ENCODE data around the gene STIM2. TPM values are rescaled to one million over a fixed set of nuclear protein-coding genes. Genes with fewer than 3 reads are reported as not detected.

The STIM2 gene
- total and polyA plus RNA-seq, 2 donors (not counting 1 experiment from before 2014, with no cell fraction given) = 48.6 to 96.0 TPM

- peaks cover 26 to 42% of the 10 kb centered on the region in 2 donors for H3K4me1 ChIP-seq (ENCODE audit: control insufficient read depth in 2 of 2, insufficient read depth in 2 of 2, low read length in 2 of 2)
- peaks cover 97% of the 10 kb centered on the region for H3K79me2 ChIP-seq (ENCODE audit: control insufficient read depth, insufficient read depth, low read length)
- ChIA-PET CTCF (interaction anchor here (1.3 kb wide), 1 partner anchor 101 kb away, joined by 4 read pairs; no protein-coding TSS in a partner anchor), POLR2A (no interaction called here)
- TF ChIP-seq, protein P1, sequence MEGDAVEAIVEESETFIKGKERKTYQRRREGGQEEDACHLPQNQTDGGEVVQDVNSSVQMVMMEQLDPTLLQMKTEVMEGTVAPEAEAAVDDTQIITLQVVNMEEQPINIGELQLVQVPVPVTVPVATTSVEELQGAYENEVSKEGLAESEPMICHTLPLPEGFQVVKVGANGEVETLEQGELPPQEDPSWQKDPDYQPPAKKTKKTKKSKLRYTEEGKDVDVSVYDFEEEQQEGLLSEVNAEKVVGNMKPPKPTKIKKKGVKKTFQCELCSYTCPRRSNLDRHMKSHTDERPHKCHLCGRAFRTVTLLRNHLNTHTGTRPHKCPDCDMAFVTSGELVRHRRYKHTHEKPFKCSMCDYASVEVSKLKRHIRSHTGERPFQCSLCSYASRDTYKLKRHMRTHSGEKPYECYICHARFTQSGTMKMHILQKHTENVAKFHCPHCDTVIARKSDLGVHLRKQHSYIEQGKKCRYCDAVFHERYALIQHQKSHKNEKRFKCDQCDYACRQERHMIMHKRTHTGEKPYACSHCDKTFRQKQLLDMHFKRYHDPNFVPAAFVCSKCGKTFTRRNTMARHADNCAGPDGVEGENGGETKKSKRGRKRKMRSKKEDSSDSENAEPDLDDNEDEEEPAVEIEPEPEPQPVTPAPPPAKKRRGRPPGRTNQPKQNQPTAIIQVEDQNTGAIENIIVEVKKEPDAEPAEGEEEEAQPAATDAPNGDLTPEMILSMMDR (IDR thresholded peaks at IDR 0.05) = no peak
- TF ChIP-seq EZH2 (IDR thresholded peaks at IDR 0.05; ENCODE audit: borderline replicate concordance, insufficient read depth, low read depth, low read length, poor library complexity, severe bottlenecking) = no peak
- WGBS (ENCODE audit: insufficient coverage) = no CpG with 5 or more reads among the region's 2 CpGs
- no peak overlapping the region for H3K4me2 ChIP-seq (replicated peaks; ENCODE audit: low read depth, low read length, poor library complexity, severe bottlenecking)
- no peak overlapping the region for H2AFZ ChIP-seq (ENCODE audit: insufficient read depth, low read depth, low read length, poor library complexity, severe bottlenecking)
- H3K4me3 ChIP-seq (ENCODE audit: control extremely low read depth in 1 of 5, extremely low read depth in 1 of 5, insufficient read depth in 1 of 5, low read depth in 2 of 5, low read length in 4 of 5) = no peak overlapping the region
- DNase-seq = no peak
- peaks cover 40% of the 10 kb centered on the region for H4K20me1 ChIP-seq (ENCODE audit: control insufficient read depth, insufficient read depth, low read length, poor library complexity, severe bottlenecking)
- no peak for ATAC-seq (ENCODE audit: low read depth)
- no peak overlapping the region for H3K27ac ChIP-seq (ENCODE audit: low read length in 2 of 2)
- H3K4me1 Mint-ChIP-seq = peaks cover 71% of the 10 kb centered on the region
- H3K27me3 Mint-ChIP-seq = no peaks in the 10 kb centered on the region
- peaks cover 0 to 2% of the 10 kb centered on the region in 2 experiments for H3K36me3 ChIP-seq (replicated peaks in 1 of 2; ENCODE audit: control extremely low read depth in 1 of 2, control insufficient read depth in 1 of 2, extremely low read depth in 1 of 2, insufficient read depth in 2 of 2, low read length in 1 of 2)
- H3K9ac ChIP-seq (ENCODE audit: low read length) = no peak overlapping the region
- no peaks in the 10 kb centered on the region for H3K9me3 Mint-ChIP-seq (ENCODE audit: insufficient read depth)
- no peak overlapping the region for H3K4me3 Mint-ChIP-seq
- intact Hi-C loops (cut with micrococcal nuclease) = no loop called here
- no peaks in the 10 kb centered on the region for H3K27me3 ChIP-seq (replicated peaks in 1 of 4; ENCODE audit: control extremely low read depth in 1 of 4, control insufficient read depth in 3 of 4, insufficient read depth in 4 of 4, low read length in 3 of 4)
- no peak overlapping the region for H3K27ac Mint-ChIP-seq
- H3K9me3 ChIP-seq (ENCODE audit: control extremely low read depth in 1 of 3, control insufficient read depth in 2 of 3, insufficient read depth in 1 of 3, low read length in 2 of 3) = no peaks in the 10 kb centered on the region
Observed at GRCh38 chr4:26900765-26901164, 40.1 kb downstream of the STIM2 start.

DNA sequence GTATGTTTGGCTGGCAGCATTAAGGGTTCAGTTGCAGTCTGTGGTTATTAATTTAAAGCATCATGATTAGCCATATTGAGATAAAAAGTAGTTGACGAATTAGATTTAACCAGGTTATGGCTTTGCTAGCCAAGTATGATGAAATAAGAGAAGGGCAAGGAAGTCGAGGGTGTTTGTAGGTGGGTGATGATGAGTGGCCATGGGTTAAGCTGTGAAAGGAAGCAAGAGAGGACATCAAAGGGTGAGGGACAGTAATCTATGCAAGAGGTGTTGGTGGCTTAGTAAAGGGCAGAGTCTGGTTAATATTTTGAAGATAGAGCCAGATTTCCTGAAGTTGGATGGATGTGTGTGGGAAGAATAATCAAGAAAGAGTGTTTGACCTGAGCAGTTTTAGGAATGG lies 44.5 kb downstream of the STIM2 start:
- H3K27ac ChIP-seq (ENCODE audit: low read length in 2 of 2) = no peak overlapping the region
- DNase-seq (no peak), ATAC-seq (ENCODE audit: low read depth) (no peak)
- no peak overlapping the region for H3K9ac ChIP-seq (ENCODE audit: low read length)
- POLR2A ChIA-PET = interaction anchor here (0.7 kb wide), 1 partner anchor 8 kb away, joined by 4 read pairs; no protein-coding TSS in a partner anchor
- H4K20me1 ChIP-seq (ENCODE audit: control insufficient read depth, insufficient read depth, low read length, poor library complexity, severe bottlenecking) = peaks cover 42% of the 10 kb centered on the region
- Mint-ChIP-seq H3K27ac (no peak overlapping the region), H3K27me3 (no peaks in the 10 kb centered on the region), H3K9me3 (ENCODE audit: insufficient read depth) (no peaks in the 10 kb centered on the region), H3K4me3 (no peak overlapping the region), H3K4me1 (peaks cover 73% of the 10 kb centered on the region)
- TF ChIP-seq, protein P1 (IDR thresholded peaks at IDR 0.05) = no peak
- no peak for TF ChIP-seq EZH2 (IDR thresholded peaks at IDR 0.05; ENCODE audit: borderline replicate concordance, insufficient read depth, low read depth, low read length, poor library complexity, severe bottlenecking)
- CTCF ChIA-PET = no interaction called here
- intact Hi-C loops (cut with micrococcal nuclease) = no loop called here
- peaks cover 0 to 2% of the 10 kb centered on the region in 2 experiments for H3K36me3 ChIP-seq (replicated peaks in 1 of 2; ENCODE audit: control extremely low read depth in 1 of 2, control insufficient read depth in 1 of 2, extremely low read depth in 1 of 2, insufficient read depth in 2 of 2, low read length in 1 of 2)
- H3K9me3 ChIP-seq (ENCODE audit: control extremely low read depth in 1 of 3, control insufficient read depth in 2 of 3, insufficient read depth in 1 of 3, low read length in 2 of 3) = no peaks in the 10 kb centered on the region
- H2AFZ ChIP-seq (ENCODE audit: insufficient read depth, low read depth, low read length, poor library complexity, severe bottlenecking) = no peak overlapping the region
- peaks cover 97% of the 10 kb centered on the region for H3K79me2 ChIP-seq (ENCODE audit: control insufficient read depth, insufficient read depth, low read length)
- H3K27me3 ChIP-seq (replicated peaks in 1 of 4; ENCODE audit: control extremely low read depth in 1 of 4, control insufficient read depth in 3 of 4, insufficient read depth in 4 of 4, low read length in 3 of 4) = no peaks in the 10 kb centered on the region
- H3K4me3 ChIP-seq (ENCODE audit: control extremely low read depth in 1 of 5, extremely low read depth in 1 of 5, insufficient read depth in 1 of 5, low read depth in 2 of 5, low read length in 4 of 5) = no peak overlapping the region
- WGBS (ENCODE audit: insufficient coverage) = 90% methylated on average over 2 of the region's 2 CpGs
- peaks cover 25 to 39% of the 10 kb centered on the region in 2 donors for H3K4me1 ChIP-seq (ENCODE audit: control insufficient read depth in 2 of 2, insufficient read depth in 2 of 2, low read length in 2 of 2)
- no peak overlapping the region for H3K4me2 ChIP-seq (replicated peaks; ENCODE audit: low read depth, low read length, poor library complexity, severe bottlenecking)

Data from B cell (primary cell).